ENCODE results near the gene SFTPA1.
"Not testable (repeated sequence)": the region's sequence is repeated elsewhere in the genome, so short reads cannot be mapped to it uniquely, and the experiment has no call there.

Gene SFTPA1

DNA sequence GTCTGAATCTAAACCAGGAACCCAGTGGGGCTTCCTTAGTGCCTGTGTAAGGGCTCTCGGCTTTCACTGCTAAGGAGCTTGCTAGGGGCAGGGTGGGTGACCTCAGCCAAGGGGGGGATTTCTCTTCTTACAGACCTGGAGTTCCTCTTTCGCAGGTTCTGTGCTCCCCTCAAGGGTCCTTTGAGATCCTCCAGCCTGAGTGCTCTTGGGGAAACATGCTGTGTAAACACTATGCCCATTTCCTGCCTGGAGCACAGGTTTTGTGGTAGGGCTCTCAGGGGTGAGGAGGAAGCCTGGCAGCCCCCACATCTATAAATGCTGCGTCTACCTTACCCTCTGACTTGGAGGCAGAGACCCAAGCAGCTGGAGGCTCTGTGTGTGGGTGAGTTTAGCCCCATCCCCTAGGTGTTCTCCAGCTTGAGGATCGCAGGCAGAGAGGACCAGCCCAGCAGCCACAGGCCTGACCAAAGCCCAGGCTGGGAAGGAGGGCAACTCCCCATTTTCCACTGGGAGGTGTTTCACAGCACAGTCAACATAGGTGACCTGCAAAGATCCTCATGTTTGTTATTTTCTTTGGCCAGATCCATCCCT is at the start of gene SFTPA1:
Gene SFTPA1, plus strand, starts transcription at position 339 of the 591 bp plus-strand sequence. CDS start 887 bp downstream, outside the sequence.
- no peak for DNase-seq

DNA sequence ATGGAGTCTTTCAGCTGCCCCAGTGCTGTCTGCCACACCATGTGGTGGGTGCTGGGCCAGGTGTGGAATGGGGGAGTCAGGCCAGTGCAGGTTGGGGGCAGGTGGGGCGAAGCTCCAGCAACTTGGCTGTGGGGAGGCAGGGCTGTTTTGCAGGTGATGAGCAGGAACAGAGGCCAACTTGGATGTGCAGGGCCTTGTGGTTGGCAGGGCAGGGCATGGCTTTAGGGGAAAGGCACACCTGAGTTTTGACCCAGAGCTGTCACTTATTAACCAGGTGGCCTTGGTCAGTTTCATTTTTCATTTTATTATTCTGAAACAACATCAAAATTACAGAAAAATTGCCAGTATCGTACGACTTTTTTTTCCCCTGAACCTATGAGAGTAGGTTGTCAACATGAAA is 49.5 kb upstream of the SFTPA1 start:
- no peak for DNase-seq

GRCh38 chr10:79562135-79562756 is 48.5 kb upstream of the SFTPA1 start:
- no peak for DNase-seq

DNA sequence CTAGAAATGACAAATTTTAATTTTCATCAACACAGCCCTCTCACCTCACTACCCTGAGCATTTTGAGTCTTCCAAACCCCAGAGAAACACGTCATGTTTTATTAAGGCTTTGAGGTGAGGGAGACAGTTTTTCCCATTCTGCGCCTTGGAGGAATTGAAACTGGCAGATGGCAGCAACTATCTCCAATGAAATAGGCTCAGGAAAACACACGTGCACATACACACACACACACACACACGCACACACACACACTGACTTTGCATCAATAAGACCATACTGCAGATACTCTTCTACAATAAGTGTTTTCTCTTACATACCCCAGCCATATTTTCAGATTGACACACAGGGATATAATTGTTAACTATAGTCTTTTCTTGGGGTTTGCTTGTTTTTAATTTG is 47.3 kb upstream of the SFTPA1 start:
- no peak for DNase-seq

DNA sequence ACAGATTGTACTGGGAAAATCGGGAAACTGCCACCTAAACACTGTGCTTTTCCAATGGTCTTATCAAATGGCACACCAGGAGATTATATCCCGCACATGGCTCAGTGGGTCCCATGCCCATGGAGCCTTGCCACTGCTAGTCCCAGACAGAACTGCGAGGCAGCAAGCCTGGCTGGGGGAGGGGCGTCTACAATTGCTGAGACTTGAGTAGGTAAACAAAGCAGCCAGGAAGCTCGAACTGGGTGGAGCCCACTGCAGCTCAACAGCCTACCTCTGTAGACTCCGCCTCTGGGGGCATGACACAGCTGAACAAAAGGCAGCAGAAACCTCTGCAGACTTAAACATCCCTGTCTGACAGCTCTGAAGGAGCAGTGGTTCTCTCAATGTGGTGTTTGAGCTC is 40.1 kb upstream of the SFTPA1 start:
- DNase-seq = not testable (repeated sequence)

- no peak for DNase-seq
Observed at GRCh38 chr10:79579361-79579760, 31.4 kb upstream of the SFTPA1 start.

- DNase-seq = no peak
Observed at GRCh38 chr10:79581044-79581443, 29.7 kb upstream of the SFTPA1 start.

DNA sequence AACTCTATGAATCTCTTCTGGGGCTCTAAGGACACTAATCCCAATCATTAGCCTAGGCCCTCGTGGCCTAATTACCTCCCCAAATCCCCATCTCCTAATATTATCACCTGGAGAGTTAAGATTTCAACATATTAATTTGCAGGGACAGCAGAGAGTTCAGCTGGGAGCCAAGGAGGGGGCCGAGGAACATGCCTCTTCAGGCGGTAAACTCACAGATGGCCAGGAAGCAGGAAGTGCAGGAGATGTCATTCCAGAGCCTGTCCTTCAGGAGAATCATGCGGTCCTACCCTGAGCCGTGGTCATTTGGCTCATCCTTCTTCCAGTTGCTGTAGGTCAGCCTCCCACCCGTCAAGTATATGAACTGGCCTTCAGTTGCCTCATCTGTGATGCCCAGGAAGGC is 28.6 kb upstream of the SFTPA1 start:
- no peak for DNase-seq

- not testable (repeated sequence) for DNase-seq
Observed at GRCh38 chr10:79582954-79583353, 27.8 kb upstream of the SFTPA1 start.

DNA sequence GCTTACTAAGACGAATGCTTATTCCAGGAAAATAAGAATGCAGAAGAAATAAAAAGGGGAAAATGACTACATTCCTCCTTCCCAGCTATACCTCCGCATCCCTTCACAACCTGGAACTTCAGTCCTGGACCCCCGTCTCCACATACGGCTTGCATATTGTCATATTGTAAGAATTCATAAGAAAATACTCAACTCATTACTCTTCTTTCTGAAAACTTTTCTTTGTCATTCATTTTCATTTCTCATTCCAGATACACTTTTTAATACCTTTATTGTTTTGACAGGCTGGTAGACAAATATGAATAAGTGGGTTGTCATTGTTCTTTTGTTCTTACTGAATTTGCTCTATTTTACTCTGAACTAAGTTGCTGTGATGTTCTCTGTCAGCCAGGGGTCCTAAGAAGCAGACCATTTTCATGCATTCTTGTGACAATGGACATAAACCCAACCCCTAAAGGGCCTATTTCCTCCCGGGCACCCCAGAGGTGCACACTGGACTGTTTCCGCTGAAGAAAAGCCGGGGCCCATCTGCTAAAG is 27.2 kb upstream of the SFTPA1 start:
- DNase-seq = no peak

DNA sequence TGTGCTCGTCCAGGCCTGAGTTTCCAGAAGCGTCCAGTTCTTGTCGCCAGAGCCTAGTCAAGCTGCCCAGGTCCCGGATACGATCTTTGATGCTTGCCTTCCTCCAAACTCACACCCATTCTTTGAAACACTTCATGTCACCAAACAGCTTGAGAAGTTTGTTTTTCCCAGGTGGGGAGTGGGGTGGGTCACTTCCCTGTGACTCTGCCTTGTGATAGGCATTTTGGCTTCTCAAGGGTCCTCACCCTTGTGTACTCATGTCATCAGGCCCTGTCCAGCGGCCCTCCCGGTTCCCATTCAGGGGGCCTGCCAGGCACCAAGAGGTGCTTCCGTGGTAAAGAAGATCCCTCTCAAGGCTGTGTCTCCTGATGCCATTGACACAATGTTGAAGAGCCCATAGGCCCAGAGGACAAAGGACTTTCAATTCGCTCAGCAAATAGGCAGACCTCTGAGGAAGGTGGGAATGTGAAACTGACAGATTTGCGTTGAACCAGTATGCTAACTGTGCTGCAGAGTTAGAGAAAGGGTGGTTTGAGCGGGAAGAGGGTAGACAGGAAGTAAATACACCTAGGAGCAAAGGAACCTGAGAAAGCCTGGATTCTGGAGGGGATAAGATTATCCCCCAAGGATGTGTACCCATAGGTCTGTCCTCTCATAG is 24.7 kb upstream of the SFTPA1 start:
- DNase-seq = no peak

DNA sequence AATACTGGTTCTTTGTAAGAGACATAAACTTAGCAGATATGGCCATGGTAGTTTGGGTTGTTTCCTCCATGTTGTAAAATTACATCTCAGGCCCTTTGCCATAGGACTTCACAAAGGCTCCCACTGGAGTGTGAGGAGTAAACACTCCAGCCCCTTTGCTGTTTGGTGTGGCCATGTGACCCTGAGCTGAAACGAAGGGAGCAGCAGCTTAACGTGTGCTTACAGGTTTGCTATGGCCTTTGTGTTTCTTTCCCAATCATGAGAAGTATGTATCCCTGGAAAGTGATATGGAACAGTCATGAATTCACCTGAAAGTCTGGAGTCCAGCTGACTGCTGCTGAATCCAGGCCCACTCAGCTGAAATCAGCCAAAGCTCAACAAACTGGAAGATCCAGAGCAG is 23.8 kb upstream of the SFTPA1 start:
- no peak for DNase-seq

DNA sequence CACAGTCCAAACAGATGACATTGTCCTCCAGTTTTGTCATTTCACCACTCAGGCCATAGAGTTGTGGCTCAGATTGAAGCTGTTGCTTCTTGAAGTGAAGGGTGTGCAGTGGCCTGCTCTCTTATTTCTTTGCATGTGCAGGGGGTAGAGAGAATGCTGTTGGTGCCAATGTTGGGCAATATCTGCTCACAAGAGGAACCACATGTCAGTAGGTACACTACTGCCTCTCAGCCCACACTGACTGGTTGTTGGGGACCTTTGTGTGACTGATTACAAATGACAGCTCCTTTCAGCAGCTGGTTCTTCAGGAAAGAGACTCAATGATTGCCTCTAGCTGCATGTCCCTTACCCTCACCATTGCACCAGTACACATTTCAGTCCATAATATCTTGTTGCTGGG is 21.9 kb upstream of the SFTPA1 start:
- no peak for DNase-seq

DNA sequence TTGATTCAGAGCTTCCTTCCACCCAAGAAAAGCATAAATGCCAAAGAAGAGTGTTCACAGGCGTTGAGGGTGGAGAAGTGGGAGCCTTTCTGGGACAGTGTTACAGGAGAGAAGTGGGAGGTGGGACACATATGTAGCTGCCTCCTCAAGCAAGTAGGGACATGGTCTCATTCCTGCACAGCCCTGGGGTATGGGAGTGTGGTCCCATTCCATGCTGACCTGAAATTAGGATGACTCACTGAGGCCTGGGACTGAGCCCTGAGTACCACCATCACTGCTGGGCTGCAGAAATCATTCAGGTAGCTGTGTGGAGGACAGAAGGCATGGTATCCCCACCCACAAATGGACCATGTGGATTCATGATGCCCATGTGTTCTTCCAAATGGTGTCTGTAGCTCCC is 17.4 kb upstream of the SFTPA1 start:
- DNase-seq = no peak

DNA sequence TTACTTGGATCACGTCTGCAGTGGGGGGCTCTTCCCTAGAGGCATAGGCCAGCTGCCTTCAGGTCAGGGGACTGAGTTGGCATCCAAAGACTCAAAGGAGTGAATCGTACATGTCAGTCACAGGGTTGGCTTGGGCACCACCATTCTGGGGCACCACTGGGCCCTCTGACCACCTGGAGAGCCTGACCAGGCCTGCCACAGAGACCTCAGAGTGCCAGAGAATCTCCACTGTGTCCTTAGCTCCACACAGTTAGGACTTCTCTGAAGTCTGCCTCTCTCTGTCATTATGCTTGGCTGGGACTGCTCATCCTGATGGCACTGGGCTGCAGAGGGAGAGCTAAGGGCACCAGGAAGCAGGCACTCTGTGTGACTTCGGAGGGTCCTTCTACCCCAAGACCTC is 16.2 kb upstream of the SFTPA1 start:
- DNase-seq = not testable (repeated sequence)

DNA sequence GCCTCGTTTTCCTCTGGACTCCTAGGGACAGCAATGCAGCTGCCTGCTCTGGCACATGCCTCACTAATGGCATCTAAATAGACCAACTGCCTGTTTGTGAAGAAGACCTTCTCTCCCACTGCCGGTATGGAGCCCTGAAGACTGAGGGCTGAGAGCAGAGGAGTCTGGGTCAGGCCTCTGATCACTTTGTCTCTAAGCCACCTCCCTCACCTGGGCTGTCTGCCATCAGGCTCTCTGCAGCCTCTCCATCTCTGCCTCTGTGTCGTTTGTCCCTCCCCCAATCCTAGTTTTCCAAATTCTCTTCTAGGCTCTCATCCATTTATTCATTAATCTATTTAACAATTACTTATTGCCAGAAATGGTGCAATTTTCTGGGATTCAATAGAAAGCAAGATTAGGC is 15.2 kb upstream of the SFTPA1 start:
- no peak for DNase-seq

GRCh38 chr10:79599644-79600043 is 11.1 kb upstream of the SFTPA1 start:
- DNase-seq = not testable (repeated sequence)

DNA sequence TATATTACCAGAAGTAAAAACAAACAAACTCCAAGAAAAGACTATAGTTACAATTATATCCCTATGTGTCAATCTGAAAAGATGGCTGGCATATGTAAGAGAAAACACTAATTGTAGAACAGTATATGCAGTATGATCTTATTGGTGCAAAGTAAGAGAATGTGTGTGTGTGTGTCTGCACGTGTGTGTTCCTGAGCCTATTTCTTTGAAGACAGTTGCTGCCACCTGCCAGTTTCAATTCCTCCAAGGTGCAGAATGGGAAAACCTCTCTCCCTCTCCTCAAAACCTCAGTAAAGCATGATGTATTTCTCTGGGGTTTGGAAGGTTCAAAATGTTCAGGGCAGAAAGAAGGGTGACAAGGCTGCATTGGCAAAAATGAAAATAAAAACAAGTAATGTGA is 8.8 kb upstream of the SFTPA1 start:
- DNase-seq = no peak

DNA sequence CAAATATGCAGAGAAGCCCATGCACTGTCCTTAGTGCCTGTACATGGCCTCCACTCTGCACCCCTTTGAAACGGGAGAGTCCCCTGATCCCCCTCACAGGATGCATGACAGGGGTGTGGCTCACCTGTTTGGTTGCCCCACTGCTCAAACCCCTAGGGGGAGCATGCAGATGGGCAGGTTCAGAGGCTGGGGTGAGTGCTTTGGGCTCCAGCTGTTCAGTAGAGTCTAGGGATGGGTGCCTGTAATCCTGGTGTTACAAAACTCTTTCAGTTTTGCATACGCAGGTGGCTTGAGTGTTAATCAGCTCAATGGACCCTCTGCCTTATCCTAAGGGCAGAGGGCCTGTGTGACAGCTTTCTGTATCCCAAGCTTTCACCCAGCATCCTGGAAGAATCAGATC is 7.8 kb upstream of the SFTPA1 start:
- no peak for DNase-seq

DNA sequence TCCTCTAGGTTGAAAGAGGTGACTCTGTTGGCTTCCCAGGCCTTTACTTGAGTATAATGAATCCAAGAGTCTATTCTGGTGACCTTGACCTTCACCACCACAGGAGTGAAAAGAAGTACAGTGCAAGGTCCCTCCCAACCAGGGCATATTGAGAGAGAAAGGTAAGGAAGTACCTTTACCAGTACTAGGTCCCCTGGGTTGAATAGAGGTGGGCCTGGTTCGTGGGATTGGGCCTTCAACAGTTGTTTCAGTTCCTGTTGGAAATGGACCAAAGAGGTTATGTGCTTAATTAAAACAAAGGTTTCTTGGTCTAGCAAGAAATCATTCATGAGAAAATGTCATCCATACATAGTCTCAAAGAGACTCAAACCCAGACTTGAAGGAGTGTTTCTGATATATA is 6.4 kb upstream of the SFTPA1 start:
- no peak for DNase-seq

GRCh38 chr10:79605308-79605707 is 5.4 kb upstream of the SFTPA1 start:
- DNase-seq = no peak

- DNase-seq = no peak
Observed at GRCh38 chr10:79608505-79609375, 2.0 kb upstream of the SFTPA1 start.
